Activated naive CD8-positive, alpha-beta T cell treated with anti-CD3 and anti-CD28 coated beads for 36 hours (primary cell): ENCODE data around the gene GABARAPL1. TPM values are rescaled to one million over a fixed set of nuclear protein-coding genes. Genes with fewer than 3 reads are reported as not detected.

Experiments used
- total RNA-seq, 2 experiments: library from RNA; stranded (reverse); gene quantifications; one replicate each; pipeline ENCODE4 v1.2.3, GENCODE V29; 2021

Gene GABARAPL1
- total RNA-seq, 2 experiments from 2014 or later = 6.0 to 7.2 TPM

Other genes with a start within 250 kb of the GABARAPL1 start
- gene CLEC12A, start 241.5 kb upstream of the GABARAPL1 start, total RNA-seq = under 1 TPM; 0.14 TPM
- gene CLEC1B, start 213.8 kb upstream of the GABARAPL1 start, total RNA-seq = not detected
- gene CLEC12B, start 202.2 kb upstream of the GABARAPL1 start, total RNA-seq = not detected
- gene CLEC9A, start 182.2 kb upstream of the GABARAPL1 start, total RNA-seq = not detected
- not detected for gene CLEC1A, start 113.9 kb upstream of the GABARAPL1 start, total RNA-seq
- gene CLEC7A, start 82.7 kb upstream of the GABARAPL1 start, total RNA-seq = not detected
- not detected for gene OLR1, start 40.7 kb upstream of the GABARAPL1 start, total RNA-seq
- gene TMEM52B, start 33.8 kb upstream of the GABARAPL1 start, total RNA-seq = not detected
- gene KLRD1, start 95.0 kb downstream of the GABARAPL1 start, total RNA-seq = 1 to 10 TPM; 2.0 to 2.6 TPM
- gene KLRK1, start 177.2 kb downstream of the GABARAPL1 start, total RNA-seq = 100 to 1,000 TPM; 112 to 114 TPM
- 1 to 10 TPM; 2.4 TPM for gene KLRC4, start 196.9 kb downstream of the GABARAPL1 start, total RNA-seq
- 1 to 10 TPM in 1 of 2 experiments, under 1 TPM in 1; 0.64 to 1.1 TPM for gene KLRC3, start 207.7 kb downstream of the GABARAPL1 start, total RNA-seq
- gene KLRC2, start 223.1 kb downstream of the GABARAPL1 start, total RNA-seq = under 1 TPM in 1 of 2 experiments, not detected in 1; 0.82 TPM
- under 1 TPM; 0.52 to 0.60 TPM for gene KLRC1, start 240.5 kb downstream of the GABARAPL1 start, total RNA-seq